GM21367 (cell line): Measurements from ENCODE around the gene CDK12.
"Not testable (repeated sequence)": the region's sequence is repeated elsewhere in the genome, so short reads cannot be mapped to it uniquely, and the experiment has no call there.

ENCODE experiments used
- ATAC-seq: cut with Tn5 transposase; IDR thresholded peaks from one replicate; pipeline ENCODE4 v1.9.1; 2021; ENCODE audit not compliant: unreplicated experiment

CDK12 gene

DNA sequence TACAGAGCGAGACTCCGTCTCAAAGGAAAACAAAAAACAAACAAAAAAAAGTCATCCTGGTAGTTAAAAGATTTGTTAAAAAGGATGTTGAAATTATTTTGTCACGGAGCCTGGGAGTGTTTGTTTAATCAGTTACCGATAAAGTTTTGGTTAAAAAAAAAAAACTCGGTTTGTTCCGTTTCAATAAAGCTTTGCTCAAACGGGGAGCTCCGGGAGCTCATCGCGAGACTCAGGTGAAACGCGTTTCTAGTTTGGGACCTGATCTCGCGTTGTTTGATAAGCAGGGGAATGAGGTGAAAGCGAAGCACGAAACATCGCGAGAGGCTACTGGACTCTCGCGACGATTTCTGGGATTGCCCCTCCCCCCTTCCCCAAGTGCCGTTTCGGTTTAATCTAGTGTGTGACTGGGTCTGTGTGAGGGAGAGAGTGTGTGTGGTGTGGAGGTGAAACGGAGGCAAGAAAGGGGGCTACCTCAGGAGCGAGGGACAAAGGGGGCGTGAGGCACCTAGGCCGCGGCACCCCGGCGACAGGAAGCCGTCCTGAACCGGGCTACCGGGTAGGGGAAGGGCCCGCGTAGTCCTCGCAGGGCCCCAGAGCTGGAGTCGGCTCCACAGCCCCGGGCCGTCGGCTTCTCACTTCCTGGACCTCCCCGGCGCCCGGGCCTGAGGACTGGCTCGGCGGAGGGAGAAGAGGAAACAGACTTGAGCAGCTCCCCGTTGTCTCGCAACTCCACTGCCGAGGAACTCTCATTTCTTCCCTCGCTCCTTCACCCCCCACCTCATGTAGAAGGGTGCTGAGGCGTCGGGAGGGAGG is at the start of gene CDK12:
Gene CDK12 (plus strand): TSS at position 374 of the 813 bp plus-strand sequence. CDS start 586 bp downstream, outside the sequence.
- peak; percentile 74 for ATAC-seq

DNA sequence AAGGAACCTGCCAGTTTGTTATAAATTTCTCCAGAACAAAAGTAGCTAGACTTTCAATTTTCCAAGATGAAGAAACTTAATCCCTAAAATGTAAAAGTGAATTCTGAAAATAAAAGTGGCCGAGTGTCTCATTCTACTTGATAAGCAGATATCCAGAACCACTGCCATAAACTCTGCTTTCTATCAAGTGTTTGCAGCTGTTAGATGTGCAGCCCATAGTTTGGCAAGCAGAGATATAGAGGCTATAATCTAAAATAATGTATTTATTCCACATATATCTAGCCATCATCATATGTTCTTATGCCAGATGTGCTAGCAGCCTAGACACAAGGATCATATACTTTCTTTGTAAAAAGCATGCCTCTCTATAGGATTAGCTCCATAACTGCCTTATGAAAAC is 45.1 kb upstream of the CDK12 start:
- no peak for ATAC-seq

DNA sequence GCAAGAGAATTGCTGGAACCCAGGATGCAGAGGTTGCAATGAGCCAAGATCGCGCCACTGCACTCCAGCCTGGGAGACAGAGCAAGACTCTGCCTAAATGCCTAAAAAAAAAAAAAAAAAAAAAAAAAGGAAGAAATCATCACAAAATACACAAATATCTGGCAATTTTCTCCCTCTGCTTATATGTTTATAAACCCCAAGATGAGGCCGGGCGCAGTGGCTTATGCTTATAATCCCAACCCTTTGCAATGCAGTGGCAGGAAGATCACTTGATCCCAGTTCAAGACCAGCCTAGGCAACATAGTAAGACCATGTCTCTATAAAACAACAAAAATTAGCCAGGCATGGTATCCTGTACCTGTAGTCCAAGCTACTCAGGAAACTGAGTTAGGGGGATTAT is 31.7 kb upstream of the CDK12 start:
- no peak for ATAC-seq

DNA sequence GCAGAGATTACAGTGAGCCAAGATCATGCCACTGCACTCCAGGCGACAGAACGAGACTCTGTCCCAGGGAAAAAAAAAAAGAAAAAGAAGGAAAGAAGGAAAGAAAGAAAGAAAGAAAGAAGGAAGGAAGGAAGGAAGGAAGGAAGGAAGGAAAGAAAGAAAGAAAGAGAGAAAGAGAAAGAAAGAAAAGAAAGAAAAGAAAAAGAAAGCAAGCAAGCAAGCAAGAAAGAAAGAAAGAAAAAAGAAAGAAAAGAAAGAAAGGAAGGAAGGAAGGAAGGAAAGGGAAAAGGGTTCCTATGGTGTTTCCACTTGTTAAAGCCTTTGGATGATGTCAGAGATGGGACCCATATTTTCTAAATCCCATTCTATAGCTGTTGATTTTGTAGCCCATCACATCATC is 21.4 kb upstream of the CDK12 start:
- not testable (repeated sequence) for ATAC-seq

DNA sequence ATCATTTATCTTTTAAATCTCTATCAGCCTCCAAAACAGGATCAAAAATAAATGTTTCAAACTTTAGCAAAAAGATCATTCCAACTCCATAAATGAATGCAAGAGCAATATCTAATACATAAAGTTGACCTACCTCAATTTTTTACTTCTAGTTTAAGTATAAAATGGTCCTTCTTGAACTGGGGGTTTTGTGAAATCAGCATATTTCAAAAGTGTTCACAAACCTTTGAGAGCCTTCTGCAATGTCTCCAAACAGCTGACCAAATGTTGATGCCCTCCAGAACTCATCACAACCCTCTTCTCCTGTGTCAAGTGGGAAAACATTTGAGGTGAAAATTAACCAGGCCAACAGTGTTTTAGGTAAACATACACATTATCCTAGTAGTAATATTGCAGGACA is 18.0 kb upstream of the CDK12 start:
- ATAC-seq: no peak

DNA sequence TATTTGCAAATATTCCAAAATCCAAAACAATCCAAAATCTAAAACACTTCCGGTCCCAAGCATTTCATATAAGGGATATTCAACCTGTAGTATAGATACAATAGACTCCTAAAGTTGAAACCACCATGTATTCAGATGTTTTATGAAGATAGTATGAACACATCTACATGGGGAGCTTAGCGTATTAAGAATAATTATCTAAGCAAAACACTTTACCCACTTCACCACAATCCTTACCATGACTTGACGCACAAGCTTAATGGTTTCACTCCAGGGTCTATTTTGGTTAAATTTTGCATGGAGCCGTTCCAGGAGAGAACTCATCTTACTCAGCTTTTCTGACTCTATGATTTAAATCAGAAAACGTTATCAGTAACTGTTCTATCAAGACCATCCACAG is 13.7 kb upstream of the CDK12 start:
- ATAC-seq: no peak

DNA sequence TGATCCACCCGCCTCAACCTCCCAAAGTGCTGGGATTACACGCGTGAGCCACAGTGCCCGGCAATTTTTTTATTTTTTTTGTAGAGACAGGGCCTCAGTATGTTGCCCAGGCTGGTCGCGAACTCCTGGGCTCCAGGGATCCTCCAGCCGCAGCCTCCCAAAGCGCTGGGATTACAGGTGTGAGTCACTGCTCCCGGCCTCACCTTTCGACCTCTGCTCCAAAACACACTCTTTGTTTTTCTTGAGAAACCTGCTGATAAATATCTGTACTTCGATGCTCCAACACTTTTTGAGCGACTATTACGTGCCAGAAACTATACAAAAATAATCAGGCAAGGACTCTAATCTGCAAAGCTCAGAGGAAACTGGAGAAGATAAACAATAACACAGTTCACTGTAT is 11.2 kb upstream of the CDK12 start:
- ATAC-seq: no peak

DNA sequence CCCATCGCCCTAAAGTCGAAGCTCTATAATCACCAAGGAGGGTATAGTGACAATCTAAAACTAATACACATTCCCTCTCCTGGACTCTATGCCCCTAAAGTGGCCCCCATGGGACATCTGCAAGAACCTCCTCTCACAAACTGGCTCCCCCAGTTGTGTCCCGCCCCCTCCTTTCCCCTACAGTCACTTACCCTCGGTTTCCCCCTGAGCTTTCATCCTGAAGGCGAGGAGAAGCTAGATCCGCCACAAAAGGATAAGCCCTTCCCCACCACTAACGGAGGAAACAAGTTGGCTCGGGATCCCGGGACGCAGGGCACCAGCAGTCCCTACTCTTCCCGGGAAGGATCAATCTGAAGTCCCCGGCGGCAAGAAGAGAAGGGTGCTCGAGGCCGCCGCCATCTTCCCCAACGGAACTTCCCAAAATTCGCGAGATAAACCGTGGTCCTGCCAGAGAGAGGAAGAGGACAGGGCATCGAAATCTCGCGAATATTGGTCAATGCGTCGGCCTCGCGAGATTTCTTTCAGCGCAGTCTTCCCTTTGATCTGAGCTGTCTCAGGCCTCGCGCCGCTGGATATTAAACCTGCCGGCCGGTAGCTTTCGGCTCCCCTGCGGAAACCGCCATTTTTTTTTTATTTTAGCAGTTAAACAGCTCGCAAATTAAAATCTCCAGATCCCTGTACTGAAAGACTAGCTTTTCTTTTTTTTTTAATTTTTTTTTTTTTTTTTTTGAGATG is 10.3 kb upstream of the CDK12 start, which contains the start of gene MED1:
Gene MED1 (minus strand): TSS at position 417 of the 735 bp plus-strand sequence. CDS start 201 bp downstream, at position 216.
- ATAC-seq: peak; percentile 70

DNA sequence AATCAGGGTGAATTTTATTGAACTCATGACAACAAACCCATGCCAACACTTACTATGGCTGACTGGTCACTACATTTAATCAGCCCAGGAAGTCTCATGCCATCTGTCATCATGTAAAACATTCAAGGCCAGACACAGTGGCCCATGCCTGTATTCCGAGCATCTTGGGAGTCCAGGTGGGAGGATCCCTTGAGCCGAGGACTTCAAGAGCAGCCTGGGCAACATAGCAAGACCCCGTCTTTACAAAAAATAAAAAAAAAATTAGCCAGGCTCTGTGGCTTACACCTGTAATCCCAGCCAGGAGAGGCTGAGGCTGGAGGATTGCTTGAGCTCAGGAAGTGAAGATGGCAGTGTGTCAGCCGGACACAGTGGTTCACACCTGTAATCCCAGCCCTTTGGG is 5.4 kb upstream of the CDK12 start:
- no peak for ATAC-seq

DNA sequence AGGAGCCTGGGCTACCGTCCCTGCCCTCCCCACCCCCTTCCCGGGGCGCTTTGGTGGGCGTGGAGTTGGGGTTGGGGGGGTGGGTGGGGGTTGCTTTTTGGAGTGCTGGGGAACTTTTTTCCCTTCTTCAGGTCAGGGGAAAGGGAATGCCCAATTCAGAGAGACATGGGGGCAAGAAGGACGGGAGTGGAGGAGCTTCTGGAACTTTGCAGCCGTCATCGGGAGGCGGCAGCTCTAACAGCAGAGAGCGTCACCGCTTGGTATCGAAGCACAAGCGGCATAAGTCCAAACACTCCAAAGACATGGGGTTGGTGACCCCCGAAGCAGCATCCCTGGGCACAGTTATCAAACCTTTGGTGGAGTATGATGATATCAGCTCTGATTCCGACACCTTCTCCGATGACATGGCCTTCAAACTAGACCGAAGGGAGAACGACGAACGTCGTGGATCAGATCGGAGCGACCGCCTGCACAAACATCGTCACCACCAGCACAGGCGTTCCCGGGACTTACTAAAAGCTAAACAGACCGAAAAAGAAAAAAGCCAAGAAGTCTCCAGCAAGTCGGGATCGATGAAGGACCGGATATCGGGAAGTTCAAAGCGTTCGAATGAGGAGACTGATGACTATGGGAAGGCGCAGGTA is 762 bp downstream of the CDK12 start:
- ATAC-seq: peak; percentile 15

DNA sequence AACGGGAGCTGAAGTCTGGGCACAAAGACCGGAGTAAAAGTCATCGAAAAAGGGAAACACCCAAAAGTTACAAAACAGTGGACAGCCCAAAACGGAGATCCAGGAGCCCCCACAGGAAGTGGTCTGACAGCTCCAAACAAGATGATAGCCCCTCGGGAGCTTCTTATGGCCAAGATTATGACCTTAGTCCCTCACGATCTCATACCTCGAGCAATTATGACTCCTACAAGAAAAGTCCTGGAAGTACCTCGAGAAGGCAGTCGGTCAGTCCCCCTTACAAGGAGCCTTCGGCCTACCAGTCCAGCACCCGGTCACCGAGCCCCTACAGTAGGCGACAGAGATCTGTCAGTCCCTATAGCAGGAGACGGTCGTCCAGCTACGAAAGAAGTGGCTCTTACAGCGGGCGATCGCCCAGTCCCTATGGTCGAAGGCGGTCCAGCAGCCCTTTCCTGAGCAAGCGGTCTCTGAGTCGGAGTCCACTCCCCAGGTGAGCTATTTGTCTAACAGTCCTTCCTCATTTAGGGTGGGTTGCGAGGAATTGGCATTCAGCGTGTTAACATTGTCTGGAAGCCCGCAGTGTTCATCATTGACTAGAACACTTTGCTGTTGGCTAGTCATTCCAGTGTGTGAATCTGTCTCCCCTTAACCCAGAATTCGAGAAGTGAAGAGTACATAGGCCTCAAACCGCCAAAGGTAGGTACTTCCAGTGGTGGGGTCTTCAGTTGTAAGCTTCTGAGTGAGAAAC is 1.5 kb downstream of the CDK12 start:
- ATAC-seq: no peak

DNA sequence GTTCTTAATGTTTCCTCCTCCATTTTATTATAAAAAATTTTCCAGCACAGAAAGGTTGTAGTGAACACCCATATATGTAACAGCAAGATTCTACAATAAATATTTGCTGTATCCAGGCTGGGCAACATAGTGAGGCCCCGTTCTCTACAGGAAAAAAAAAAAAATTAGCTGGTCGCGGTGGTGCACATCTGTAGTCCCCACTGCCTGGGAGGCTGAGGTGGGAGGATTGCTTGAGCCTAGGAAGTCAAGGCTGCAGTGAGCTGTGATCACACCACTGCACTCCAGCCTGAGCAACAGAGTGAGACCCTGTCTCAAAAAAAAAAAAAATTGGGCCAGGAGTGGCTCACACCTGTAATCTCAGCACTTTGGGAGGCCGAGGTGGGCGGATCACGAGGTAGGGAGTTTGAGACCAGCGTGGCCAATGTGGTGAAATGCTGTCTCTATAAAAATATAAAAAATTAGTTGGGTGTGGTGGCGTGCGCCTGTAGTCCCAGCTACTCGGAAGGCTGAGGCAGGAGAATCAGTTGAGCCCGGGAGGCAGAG is 3.4 kb downstream of the CDK12 start:
- ATAC-seq: not testable (repeated sequence)

DNA sequence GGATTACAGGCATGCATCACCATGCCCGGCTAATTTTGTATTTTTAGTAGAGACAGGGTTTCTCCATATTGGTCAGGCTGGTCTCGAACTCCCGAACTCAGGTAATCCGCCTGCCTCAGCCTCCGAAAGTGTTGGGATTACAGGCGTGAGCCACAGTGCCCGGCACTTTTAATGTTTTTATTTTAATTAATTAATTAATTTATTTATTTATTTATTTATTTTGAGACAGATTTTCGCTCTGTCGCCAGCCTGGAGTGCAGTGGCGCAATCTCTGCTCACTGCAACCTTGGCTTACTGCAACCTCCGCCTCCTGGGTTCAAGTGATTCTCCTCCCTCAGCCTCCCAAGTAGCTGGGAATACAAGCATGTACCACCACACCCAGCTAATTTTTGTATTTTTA is 7.3 kb downstream of the CDK12 start:
- not testable (repeated sequence) for ATAC-seq

DNA sequence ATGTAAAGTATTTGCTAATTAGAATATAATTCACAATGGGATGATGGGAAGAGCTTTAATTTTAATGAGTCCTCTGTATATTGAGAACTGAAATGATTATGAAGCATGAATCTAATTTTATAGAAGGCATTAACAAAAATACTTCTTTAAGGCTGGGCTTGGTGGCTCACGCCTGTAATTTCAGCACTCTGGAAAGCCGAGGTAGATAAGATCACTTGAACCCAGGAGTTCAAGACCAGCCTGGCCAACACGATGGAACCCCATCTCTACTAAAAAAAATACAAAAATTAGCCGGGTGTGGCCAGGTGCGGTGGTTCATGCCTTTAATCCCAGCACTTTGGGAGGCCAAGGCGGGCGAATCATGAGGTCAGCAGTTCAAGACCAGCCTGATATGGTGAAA is 12.0 kb downstream of the CDK12 start:
- no peak for ATAC-seq

DNA sequence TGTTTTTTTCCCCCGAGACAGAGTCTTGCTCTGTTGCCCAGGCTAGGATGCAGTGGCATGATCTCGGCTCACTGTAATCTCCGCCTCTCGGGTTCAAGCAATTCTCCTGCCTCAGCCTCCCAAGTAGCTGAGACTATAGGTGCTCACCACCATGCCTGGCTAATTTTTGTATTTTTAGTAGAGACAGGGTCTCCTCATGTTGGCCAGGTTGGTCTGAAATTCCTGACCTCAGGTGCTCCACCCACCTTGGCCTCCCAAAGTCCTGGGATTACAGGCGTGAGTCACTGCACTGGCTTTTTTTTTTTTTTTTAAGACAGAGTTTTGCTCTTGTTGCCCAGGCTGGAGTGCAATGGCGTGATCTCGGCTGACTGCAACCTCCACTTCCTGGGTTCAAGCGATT is 18.3 kb downstream of the CDK12 start:
- ATAC-seq: not testable (repeated sequence)

DNA sequence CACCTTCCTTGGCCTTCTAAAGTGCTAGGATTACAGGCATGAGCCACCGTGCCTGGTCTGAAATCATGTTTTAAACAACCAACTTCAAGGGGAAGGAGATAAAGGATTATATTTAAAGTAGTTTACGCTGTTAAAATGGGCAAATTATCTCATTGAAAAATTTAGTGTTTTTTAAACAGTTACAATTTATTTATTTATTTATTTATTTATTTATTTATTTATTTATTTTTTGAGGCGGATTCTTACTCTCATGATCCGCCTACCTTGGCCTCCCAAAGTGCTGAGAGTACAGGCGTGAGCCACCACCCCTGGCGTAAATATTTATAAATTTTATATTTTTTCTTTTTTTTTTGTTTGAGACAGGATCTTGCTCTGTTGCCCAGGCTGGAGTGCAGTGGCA is 22.2 kb downstream of the CDK12 start:
- no peak for ATAC-seq

DNA sequence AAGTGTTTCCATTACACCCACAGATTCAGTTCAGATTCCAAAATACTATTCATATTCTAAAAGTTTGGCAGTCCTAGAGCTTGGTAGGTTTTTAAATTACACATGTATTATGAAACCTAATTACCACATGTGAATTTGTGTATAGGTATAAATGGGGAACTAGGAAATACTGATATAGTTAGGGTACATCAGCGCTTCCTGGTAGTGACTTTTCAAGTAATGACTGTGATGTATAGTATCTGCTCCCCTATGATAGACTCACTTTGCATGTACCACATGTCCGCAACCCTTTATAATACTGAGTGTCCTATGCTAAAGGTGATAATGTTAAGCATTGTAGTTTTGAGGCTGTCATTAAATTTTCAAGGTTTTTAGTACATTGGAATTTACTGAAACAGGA is 22.9 kb downstream of the CDK12 start:
- peak; percentile 74 for ATAC-seq

DNA sequence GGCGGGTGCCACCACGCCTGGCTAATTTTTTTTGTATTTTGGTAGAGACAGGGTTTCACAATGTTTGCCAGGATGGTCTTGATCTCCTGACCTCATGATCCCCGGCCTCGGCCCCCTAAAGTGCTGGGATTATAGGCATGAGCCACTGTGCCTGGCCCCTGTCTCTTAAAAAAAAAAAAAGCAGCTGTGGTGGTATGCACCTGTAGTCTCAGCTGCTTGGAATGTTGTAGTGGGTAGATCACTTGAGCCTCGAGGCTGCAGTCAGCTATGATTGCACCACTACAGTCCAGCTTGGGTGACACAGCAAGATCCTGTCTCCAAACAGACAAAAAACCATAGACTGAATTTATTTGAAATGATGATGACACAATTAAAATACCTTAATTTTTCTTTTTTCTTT is 24.3 kb downstream of the CDK12 start:
- ATAC-seq: no peak

DNA sequence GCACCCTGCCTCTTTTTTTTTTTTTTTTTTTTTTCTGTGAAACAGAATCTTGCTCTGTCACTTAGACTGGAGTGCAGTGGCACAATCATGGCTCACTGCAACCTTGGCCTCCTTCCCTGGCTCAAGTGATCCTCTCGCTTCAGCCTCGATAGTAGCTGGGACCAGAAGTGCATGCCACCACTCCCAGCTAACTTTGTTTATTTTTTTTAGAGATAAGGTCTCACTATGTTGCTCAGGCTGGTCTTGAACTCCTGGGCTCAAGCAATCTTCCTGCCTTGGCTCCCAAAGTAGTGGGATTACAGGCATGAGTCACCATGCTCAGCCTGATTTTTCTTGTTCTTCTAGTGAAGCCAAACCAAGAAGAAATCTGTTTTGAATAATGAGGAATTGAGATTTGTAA is 25.0 kb downstream of the CDK12 start:
- ATAC-seq: no peak

DNA sequence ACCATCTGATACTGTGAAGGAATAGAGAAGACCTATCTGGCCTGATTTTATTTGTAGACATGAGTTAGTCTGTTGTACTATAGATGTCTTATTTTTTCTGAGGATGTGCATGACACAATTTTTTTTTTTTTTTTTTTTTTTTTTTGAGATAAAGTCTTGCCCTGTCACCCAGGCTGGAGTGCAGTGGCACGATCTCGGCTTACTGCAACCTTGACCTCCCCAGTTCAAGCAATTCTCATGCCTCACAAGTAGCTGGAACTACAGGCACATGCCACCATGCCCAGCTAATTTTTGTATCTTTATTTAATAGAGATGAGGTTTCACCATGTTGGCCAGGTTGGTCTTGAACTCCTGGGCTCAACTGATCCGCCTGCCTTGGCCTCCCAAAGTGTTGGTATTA is 26.2 kb downstream of the CDK12 start:
- not testable (repeated sequence) for ATAC-seq

DNA sequence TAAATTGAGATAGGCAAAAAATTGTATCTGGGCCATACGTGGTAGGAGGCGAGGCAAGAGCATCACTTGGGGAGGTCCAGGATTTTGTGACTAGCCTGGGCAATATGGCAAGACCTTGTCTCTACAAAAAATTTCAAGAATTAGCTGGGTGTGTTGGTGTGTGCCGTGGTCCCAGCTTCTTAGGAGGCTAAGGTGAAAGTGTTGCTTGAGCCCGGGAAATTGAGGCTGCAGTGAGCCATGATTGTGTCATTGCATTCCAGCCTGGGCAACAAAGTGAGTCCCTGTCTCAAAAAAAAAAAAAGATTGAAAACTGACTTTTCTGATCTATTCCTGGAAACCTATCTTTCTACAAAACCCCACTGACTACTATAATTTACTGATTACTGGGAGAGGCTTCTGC is 26.7 kb downstream of the CDK12 start:
- ATAC-seq: no peak
